ENCODE results near the gene FXYD4. TPM values are rescaled to one million over a fixed set of nuclear protein-coding genes. Genes with fewer than 3 reads are reported as not detected.

Gene FXYD4
- total RNA-seq, 2 donors from 2014 or later: 0.97 TPM; not detected in 1

DNA sequence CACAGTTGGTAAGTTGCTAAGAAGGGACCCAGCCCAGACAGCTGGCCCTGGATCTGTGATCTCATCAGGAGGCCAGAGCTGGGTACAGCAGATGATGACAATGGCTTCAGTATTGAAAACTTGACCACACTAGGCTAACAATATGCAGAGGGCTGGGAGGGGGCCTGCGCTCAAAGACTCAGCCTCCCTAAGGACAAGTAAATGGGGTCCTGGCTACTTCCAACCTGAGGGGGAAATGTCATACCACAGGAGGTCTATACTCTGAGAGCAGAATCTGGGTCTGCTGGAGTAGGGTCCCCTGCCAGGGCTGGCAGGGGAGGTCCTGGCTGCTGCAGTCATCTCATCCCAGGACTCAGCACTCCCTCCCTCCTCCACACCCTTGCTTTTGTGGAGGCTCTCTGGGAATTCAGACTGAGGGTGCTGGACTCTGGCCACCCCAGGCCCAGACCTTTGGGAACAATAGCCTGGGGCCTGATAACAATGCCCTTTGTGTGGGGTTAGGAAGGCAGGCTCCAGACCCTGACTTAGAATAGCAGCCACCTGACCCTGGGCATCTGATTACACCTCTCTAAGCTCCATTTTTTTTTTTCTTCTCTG is 1.4 kb downstream of the FXYD4 start:
- H3K4me3 ChIP-seq (ENCODE audit: low read length): no peak overlapping the region
- no peaks in the 10 kb centered on the region for H3K9me3 ChIP-seq (ENCODE audit: control insufficient read depth, low read length)
- no peaks in the 10 kb centered on the region for H3K27me3 ChIP-seq (ENCODE audit: control insufficient read depth, insufficient read depth, low read length, poor library complexity, severe bottlenecking)
- Mint-ChIP-seq H3K27ac (no peak overlapping the region), H3K4me1 (peaks cover 28% of the 10 kb centered on the region), H3K27me3 (ENCODE audit: insufficient read depth) (peaks cover 1% of the 10 kb centered on the region), H3K36me3 (ENCODE audit: low read depth) (no peaks in the 10 kb centered on the region), H3K4me3 (no peak overlapping the region), H3K9me3 (no peaks in the 10 kb centered on the region)
- H3K27ac ChIP-seq (ENCODE audit: low read depth, low read length): no peak overlapping the region
- H3K9ac ChIP-seq (ENCODE audit: extremely low read depth, low read length, poor library complexity, severe bottlenecking): no peak overlapping the region
- TF ChIP-seq CTCF (conservative IDR thresholded peaks at IDR 0.05): no peak
- peaks cover 16% of the 10 kb centered on the region for H3K4me1 ChIP-seq (ENCODE audit: control insufficient read depth, insufficient read depth, low read length)
- 93% methylated on average over 1 of the region's 1 CpG; no CpG with 5 or more reads in 1 of the 2 experiments for WGBS, 2 experiments (ENCODE audit: insufficient coverage in 1 of 2, insufficient read length in 1 of 2)
- DNase-seq: no peak
- no peaks in the 10 kb centered on the region for H3K36me3 ChIP-seq (ENCODE audit: control insufficient read depth, insufficient read depth, low read length)

DNA sequence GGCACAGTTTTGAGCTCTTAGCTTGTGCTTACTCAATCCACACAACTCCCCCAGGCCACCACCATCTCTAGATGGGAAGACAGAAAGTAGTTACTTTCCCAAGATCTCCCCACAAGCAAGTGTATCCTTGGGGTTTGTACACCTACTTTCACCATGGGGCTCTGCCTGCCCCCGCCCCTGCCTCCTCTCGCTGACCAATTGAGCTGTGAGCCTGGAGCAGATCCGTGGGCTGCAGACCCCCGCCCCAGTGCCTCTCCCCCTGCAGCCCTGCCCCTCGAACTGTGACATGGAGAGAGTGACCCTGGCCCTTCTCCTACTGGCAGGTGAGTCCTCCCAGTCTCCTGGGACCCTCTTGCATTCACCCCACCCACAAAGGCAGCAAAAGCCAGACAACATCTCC is 2.0 kb downstream of the FXYD4 start:
- Histone ChIP-seq H3K4me3 (ENCODE audit: low read length) (no peak overlapping the region), H3K4me1 (ENCODE audit: control insufficient read depth, insufficient read depth, low read length) (peaks cover 16% of the 10 kb centered on the region), H3K9ac (ENCODE audit: extremely low read depth, low read length, poor library complexity, severe bottlenecking) (no peak overlapping the region), H3K9me3 (ENCODE audit: control insufficient read depth, low read length) (no peaks in the 10 kb centered on the region), H3K36me3 (ENCODE audit: control insufficient read depth, insufficient read depth, low read length) (no peaks in the 10 kb centered on the region), H3K27me3 (ENCODE audit: control insufficient read depth, insufficient read depth, low read length, poor library complexity, severe bottlenecking) (no peaks in the 10 kb centered on the region), H3K27ac (ENCODE audit: low read depth, low read length) (no peak overlapping the region)
- Mint-ChIP-seq H3K27me3 (ENCODE audit: insufficient read depth) (peaks cover 1% of the 10 kb centered on the region), H3K36me3 (ENCODE audit: low read depth) (no peaks in the 10 kb centered on the region), H3K27ac (peak overlapping the region; percentile 75), H3K9me3 (no peaks in the 10 kb centered on the region), H3K4me1 (peaks cover 34% of the 10 kb centered on the region), H3K4me3 (no peak overlapping the region)
- DNase-seq: no peak
- TF ChIP-seq CTCF (conservative IDR thresholded peaks at IDR 0.05): no peak
- WGBS, 2 experiments (ENCODE audit: insufficient coverage in 1 of 2, insufficient read length in 1 of 2): 82% methylated on average over 5 of the region's 5 CpGs; no CpG with 5 or more reads in 1 of the 2 experiments

DNA sequence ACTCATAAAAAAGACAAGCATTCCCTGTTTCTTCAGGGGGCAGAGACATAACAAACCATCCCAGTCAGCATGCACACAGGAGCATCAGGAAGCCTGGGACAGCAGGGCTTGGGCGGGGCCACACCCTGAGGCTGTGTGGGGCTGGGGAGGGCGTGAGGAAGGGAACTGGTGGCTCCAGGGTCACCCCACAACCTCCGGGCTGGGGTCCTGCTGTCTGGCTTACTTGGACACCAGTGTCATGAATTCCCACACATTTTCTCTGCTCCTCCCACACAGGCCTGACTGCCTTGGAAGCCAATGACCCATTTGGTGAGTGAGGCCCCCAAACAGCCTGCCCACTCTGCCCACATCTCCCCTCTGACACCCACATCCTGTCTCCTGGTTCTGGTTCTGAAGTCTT is 2.8 kb downstream of the FXYD4 start:
- H3K9me3 ChIP-seq (ENCODE audit: control insufficient read depth, low read length): no peaks in the 10 kb centered on the region
- H3K9ac ChIP-seq (ENCODE audit: extremely low read depth, low read length, poor library complexity, severe bottlenecking): no peak overlapping the region
- no peak overlapping the region for H3K4me3 ChIP-seq (ENCODE audit: low read length)
- Mint-ChIP-seq H3K4me3 (no peak overlapping the region), H3K4me1 (peaks cover 34% of the 10 kb centered on the region), H3K27ac (no peak overlapping the region), H3K36me3 (ENCODE audit: low read depth) (no peaks in the 10 kb centered on the region), H3K9me3 (no peaks in the 10 kb centered on the region), H3K27me3 (ENCODE audit: insufficient read depth) (peaks cover 1% of the 10 kb centered on the region)
- H3K4me1 ChIP-seq (ENCODE audit: control insufficient read depth, insufficient read depth, low read length): peaks cover 16% of the 10 kb centered on the region
- no peak for DNase-seq
- TF ChIP-seq CTCF (conservative IDR thresholded peaks at IDR 0.05): no peak
- no peak overlapping the region for H3K27ac ChIP-seq (ENCODE audit: low read depth, low read length)
- no peaks in the 10 kb centered on the region for H3K36me3 ChIP-seq (ENCODE audit: control insufficient read depth, insufficient read depth, low read length)
- WGBS, 2 experiments (ENCODE audit: insufficient coverage in 1 of 2, insufficient read length in 1 of 2): 87 to 100% methylated on average over 2 to 3 of the region's 3 CpGs
- no peaks in the 10 kb centered on the region for H3K27me3 ChIP-seq (ENCODE audit: control insufficient read depth, insufficient read depth, low read length, poor library complexity, severe bottlenecking)

All from endodermal cell (in vitro differentiated cells).